GM10266 (cell line): ENCODE data around the gene ATG16L2.

Source experiments
- DNase-seq: peaks from one replicate; pipeline ENCODE4 v3.0.0; 2012; ENCODE audit errors: extremely low spot score
- CTCF ChIP-seq: IDR thresholded peaks from 2 replicates; pipeline ENCODE4 v1.5.1; 2012; ENCODE audit warnings: mild to moderate bottlenecking, low read depth; ENCODE audit not compliant: control insufficient read depth, insufficient read depth; ENCODE audit errors: missing control alignments

Gene ATG16L2

GRCh38 chr11:72820439-72821139 is 6.4 kb downstream of the ATG16L2 start:
- TF ChIP-seq CTCF, result no peak
- peak; percentile 11 for DNase-seq

GRCh38 chr11:72821221-72821919 is 7.2 kb downstream of the ATG16L2 start:
- no peak for TF ChIP-seq CTCF
- DNase-seq, result peak; percentile 9

- DNase-seq, result peak; percentile 87
- TF ChIP-seq CTCF, result no peak
Measured at GRCh38 chr11:72821920-72822799, 7.9 kb downstream of the ATG16L2 start.

GRCh38 chr11:72823105-72823804 is 9.0 kb downstream of the ATG16L2 start:
- no peak for TF ChIP-seq CTCF

GRCh38 chr11:72824020-72824419 is 9.8 kb downstream of the ATG16L2 start:
- no peak for TF ChIP-seq CTCF
- no peak for DNase-seq

More at GRCh38 chr11:72823105-72823804, 9.0 kb downstream of the ATG16L2 start:
- peak; percentile 10 for DNase-seq

- peak; percentile 13 for DNase-seq
- no peak for TF ChIP-seq CTCF
Measured at GRCh38 chr11:72824811-72825505, 10.7 kb downstream of the ATG16L2 start.
